ENCODE data around the gene DEFB132. TPM values are rescaled to one million over a fixed set of nuclear protein-coding genes. Genes with fewer than 3 reads are reported as not detected.

DEFB132 gene
- total and polyA plus RNA-seq, 2 donors (not counting 3 experiments of a cell fraction or from before 2014, with no cell fraction given) = not detected

- Histone ChIP-seq H3K4me3 (replicated peaks in 1 of 3; ENCODE audit: insufficient read depth in 1 of 3, low read depth in 1 of 3, low read length in 3 of 3) (peak overlapping the region in 2 of 3 experiments; percentile 41 to 54), H3K4me1 (ENCODE audit: control insufficient read depth, extremely low read depth, insufficient read depth, low read length) (peaks cover 29% of the 10 kb centered on the region), H3K27me3 (ENCODE audit: control insufficient read depth in 2 of 2, insufficient read depth in 2 of 2, low read length in 2 of 2) (no peaks in the 10 kb centered on the region), H3K9ac (replicated peaks; ENCODE audit: extremely low read depth, insufficient read depth, low read length) (peak overlapping the region; percentile 90), H4K20me1 (replicated peaks; ENCODE audit: control insufficient read depth, extremely low read depth, insufficient read depth, low read length) (no peaks in the 10 kb centered on the region), H3K79me2 (ENCODE audit: control insufficient read depth, insufficient read depth, low read length) (no peaks in the 10 kb centered on the region), H3K4me2 (ENCODE audit: insufficient read depth, low read length) (peak overlapping the region; percentile 87), H3K27ac (ENCODE audit: insufficient read depth, low read depth, low read length) (peak overlapping the region; percentile 96), H3K9me1 (replicated peaks; ENCODE audit: control insufficient read depth, extremely low read depth, insufficient read depth, low read length) (no peaks in the 10 kb centered on the region), H3K36me3 (ENCODE audit: control insufficient read depth in 2 of 2, extremely low read depth in 1 of 2, insufficient read depth in 2 of 2, low read length in 2 of 2) (no peaks in the 10 kb centered on the region), H2AFZ (ENCODE audit: low read depth, low read length) (peak overlapping the region; percentile 71), H3K9me3 (replicated peaks; ENCODE audit: control insufficient read depth, insufficient read depth, low read length) (no peaks in the 10 kb centered on the region)
- FAIRE-seq (no peak), DNase-seq (ENCODE audit: low read depth, low spot score) (no peak)
- intact Hi-C loops (cut with micrococcal nuclease) = no loop called here
- ChIA-PET POLR2A (interaction anchor here (1.7 to 1.8 kb wide), 2 partner anchors 11 to 16 kb away, joined by 7 to 9 read pairs; partner anchors contain the start of gene SOX12), CTCF (interaction anchor here (0.6 to 2.0 kb wide), 7 partner anchors 10 to 122 kb away, joined by 3 to 18 read pairs (median 4); partner anchors contain the start of genes NRSN2 and SOX12)
- TSS peak; percentile 95 for BruUV-seq (replicated peaks)
- dilution Hi-C loops (cut with MboI; ENCODE audit: extremely low pct_ligation_motif_present, low sequenced_read_pairs) = no loop called here
- TF ChIP-seq EZH2 (IDR thresholded peaks at IDR 0.05; ENCODE audit: borderline replicate concordance, low read depth, low read length, severe bottlenecking) (no peak), POLR2AphosphoS5 (IDR thresholded peaks at IDR 0.05; ENCODE audit: insufficient read depth, low read depth, low read length) (no peak), MAX (IDR thresholded peaks at IDR 0.05; ENCODE audit: insufficient read depth, insufficient read length) (no peak)
Observed at GRCh38 chr20:309306-309840, 51.8 kb downstream of the DEFB132 start.

- H3K9ac ChIP-seq (replicated peaks; ENCODE audit: extremely low read depth, insufficient read depth, low read length) = peak overlapping the region; percentile 90
- peak overlapping the region; percentile 71 for H2AFZ ChIP-seq (ENCODE audit: low read depth, low read length)
- peak overlapping the region; percentile 96 for H3K27ac ChIP-seq (ENCODE audit: insufficient read depth, low read depth, low read length)
- CTCF ChIA-PET = interaction anchor here (0.6 to 2.0 kb wide), 7 partner anchors 11 to 122 kb away, joined by 3 to 18 read pairs (median 4); partner anchors contain the start of genes NRSN2 and SOX12
- TF ChIP-seq CTCF (IDR thresholded peaks at IDR 0.05; ENCODE audit: extremely low read depth in 1 of 2, insufficient read depth in 1 of 2, low read depth in 1 of 2, low read length in 2 of 2) = no peak
- TF ChIP-seq GATA2 (IDR thresholded peaks at IDR 0.05; ENCODE audit: insufficient read depth, insufficient read length, low read depth, low read length) = no peak
- TF ChIP-seq FOS (IDR thresholded peaks at IDR 0.05; ENCODE audit: borderline replicate concordance, insufficient read depth, low read length) = peak; percentile 14
- TF ChIP-seq POLR2A (IDR thresholded peaks at IDR 0.05; ENCODE audit: low read depth, low read length) = peak; percentile 86
- TF ChIP-seq MAX (IDR thresholded peaks at IDR 0.05; ENCODE audit: insufficient read depth, insufficient read length) = peak; percentile 8
- TF ChIP-seq MYC (IDR thresholded peaks at IDR 0.05; ENCODE audit: low read depth, low read length) = no peak
- TF ChIP-seq POLR2AphosphoS5 (IDR thresholded peaks at IDR 0.05; ENCODE audit: insufficient read depth, low read depth, low read length) = peak; percentile 71
- H3K4me1 ChIP-seq (ENCODE audit: control insufficient read depth, extremely low read depth, insufficient read depth, low read length) = peaks cover 31% of the 10 kb centered on the region
- DNase-seq (ENCODE audit: low read depth, low spot score) = peak; percentile 99
- intact Hi-C loops (cut with micrococcal nuclease) = loop anchor here (1.0 kb wide), 2 partner anchors 13 to 14 kb away; partner anchors contain the start of gene ZCCHC3
- H4K20me1 ChIP-seq (replicated peaks; ENCODE audit: control insufficient read depth, extremely low read depth, insufficient read depth, low read length) = no peaks in the 10 kb centered on the region
- H3K9me1 ChIP-seq (replicated peaks; ENCODE audit: control insufficient read depth, extremely low read depth, insufficient read depth, low read length) = no peaks in the 10 kb centered on the region
- peak overlapping the region; percentile 87 for H3K4me2 ChIP-seq (ENCODE audit: insufficient read depth, low read length)
- POLR2A ChIA-PET = interaction anchor here (0.7 to 1.8 kb wide), 4 partner anchors 12 to 674 kb away, joined by 5 to 9 read pairs (median 7); partner anchors contain the start of gene SOX12
- no peaks in the 10 kb centered on the region for H3K79me2 ChIP-seq (ENCODE audit: control insufficient read depth, insufficient read depth, low read length)
- H3K36me3 ChIP-seq (ENCODE audit: control insufficient read depth in 2 of 2, extremely low read depth in 1 of 2, insufficient read depth in 2 of 2, low read length in 2 of 2) = no peaks in the 10 kb centered on the region
- H3K9me3 ChIP-seq (replicated peaks; ENCODE audit: control insufficient read depth, insufficient read depth, low read length) = no peaks in the 10 kb centered on the region
- FAIRE-seq = peak; percentile 91
- H3K27me3 ChIP-seq (ENCODE audit: control insufficient read depth in 2 of 2, insufficient read depth in 2 of 2, low read length in 2 of 2) = no peaks in the 10 kb centered on the region
- dilution Hi-C loops (cut with MboI; ENCODE audit: extremely low pct_ligation_motif_present, low sequenced_read_pairs) = no loop called here
- H3K4me3 ChIP-seq (replicated peaks in 1 of 3; ENCODE audit: insufficient read depth in 1 of 3, low read depth in 1 of 3, low read length in 3 of 3) = peak overlapping the region; percentile 34 to 54 (median 41)
- BruUV-seq (replicated peaks) = TSS peak; percentile 92
Observed at GRCh38 chr20:309841-310644, 52.5 kb downstream of the DEFB132 start.

Measured in endothelial cell of umbilical vein (primary cell).